Measurements from ENCODE around the gene NOS1AP. TPM values are rescaled to one million over a fixed set of nuclear protein-coding genes. Genes with fewer than 3 reads are reported as not detected.
A peak's percentile ranks its signal among the peaks of the same experiment; 100 is the strongest.

The NOS1AP gene
- polyA plus RNA-seq, 3 donors: 0.12 TPM; not detected in 2

- peak overlapping the region in 1 of 2 donors; percentile 5 for H3K4me3 Mint-ChIP-seq
- TF ChIP-seq, protein P1, sequence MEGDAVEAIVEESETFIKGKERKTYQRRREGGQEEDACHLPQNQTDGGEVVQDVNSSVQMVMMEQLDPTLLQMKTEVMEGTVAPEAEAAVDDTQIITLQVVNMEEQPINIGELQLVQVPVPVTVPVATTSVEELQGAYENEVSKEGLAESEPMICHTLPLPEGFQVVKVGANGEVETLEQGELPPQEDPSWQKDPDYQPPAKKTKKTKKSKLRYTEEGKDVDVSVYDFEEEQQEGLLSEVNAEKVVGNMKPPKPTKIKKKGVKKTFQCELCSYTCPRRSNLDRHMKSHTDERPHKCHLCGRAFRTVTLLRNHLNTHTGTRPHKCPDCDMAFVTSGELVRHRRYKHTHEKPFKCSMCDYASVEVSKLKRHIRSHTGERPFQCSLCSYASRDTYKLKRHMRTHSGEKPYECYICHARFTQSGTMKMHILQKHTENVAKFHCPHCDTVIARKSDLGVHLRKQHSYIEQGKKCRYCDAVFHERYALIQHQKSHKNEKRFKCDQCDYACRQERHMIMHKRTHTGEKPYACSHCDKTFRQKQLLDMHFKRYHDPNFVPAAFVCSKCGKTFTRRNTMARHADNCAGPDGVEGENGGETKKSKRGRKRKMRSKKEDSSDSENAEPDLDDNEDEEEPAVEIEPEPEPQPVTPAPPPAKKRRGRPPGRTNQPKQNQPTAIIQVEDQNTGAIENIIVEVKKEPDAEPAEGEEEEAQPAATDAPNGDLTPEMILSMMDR (IDR thresholded peaks at IDR 0.05): no peak
Observed at GRCh38 chr1:162025541-162025940, 44.0 kb upstream of the NOS1AP start.

DNA sequence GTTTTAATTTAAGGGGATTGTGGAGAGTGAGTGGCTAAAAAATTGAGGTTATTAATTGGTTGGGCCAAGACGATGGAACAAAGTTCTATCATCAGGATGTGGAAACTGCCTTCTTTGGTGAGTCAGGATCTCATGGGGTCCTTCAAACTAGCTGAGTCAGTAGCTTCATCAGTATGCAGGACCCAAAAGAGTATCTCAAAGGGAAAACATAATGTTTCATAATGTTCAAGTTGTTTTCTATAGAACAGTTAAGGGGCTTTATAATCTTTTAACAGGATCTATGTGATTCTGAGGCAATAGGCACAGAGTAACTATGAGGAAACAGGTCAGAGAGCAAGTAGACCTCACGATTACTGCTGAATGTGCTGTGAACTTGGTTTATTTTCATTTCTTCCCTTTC, 42.6 kb upstream of the NOS1AP start:
- Histone ChIP-seq H3K27me3 (ENCODE audit: control insufficient read depth in 2 of 2, insufficient read depth in 2 of 2, low read length in 2 of 2) (peaks cover 13 to 36% of the 10 kb centered on the region in 2 donors), H3K4me1 (ENCODE audit: control insufficient read depth in 1 of 2, insufficient read depth in 2 of 2, low read length in 2 of 2) (peaks cover 24 to 34% of the 10 kb centered on the region in 2 donors), H3K9ac (ENCODE audit: insufficient read depth, low read length, poor library complexity, severe bottlenecking) (no peak overlapping the region), H3K79me2 (ENCODE audit: insufficient read depth, low read length) (no peaks in the 10 kb centered on the region), H3K4me3 (replicated peaks in 1 of 3; ENCODE audit: low read depth in 2 of 3, low read length in 3 of 3) (no peak overlapping the region), H3K9me3 (replicated peaks in 1 of 2; ENCODE audit: control insufficient read depth in 1 of 2, insufficient read depth in 1 of 2, low read length in 2 of 2) (peaks cover 0 to 4% of the 10 kb centered on the region in 2 donors), H3K36me3 (replicated peaks in 1 of 2; ENCODE audit: control insufficient read depth in 1 of 2, insufficient read depth in 2 of 2, low read length in 2 of 2) (no peaks in the 10 kb centered on the region), H2AFZ (ENCODE audit: insufficient read depth, low read depth, low read length, poor library complexity, severe bottlenecking) (no peak overlapping the region), H3K27ac (ENCODE audit: low read depth in 1 of 2, low read length in 2 of 2) (peak overlapping the region in 1 of 2 donors; percentile 3), H4K20me1 (ENCODE audit: insufficient read depth, low read length) (no peaks in the 10 kb centered on the region), H3K4me2 (replicated peaks; ENCODE audit: extremely low read depth, low read length, poor library complexity, severe bottlenecking) (no peak overlapping the region)
- peaks cover 7 to 16% (median 10%) of the 10 kb centered on the region in 7 donors for H3K9me3 Mint-ChIP-seq
- 36% methylated on average over 1 of the region's 2 CpGs for WGBS (ENCODE audit: insufficient coverage)
- H3K27ac Mint-ChIP-seq: peak overlapping the region in 6 of 7 donors; percentile 57 to 87 (median 82)
- intact Hi-C loops (cut with micrococcal nuclease): no loop called here
- peaks cover 38% of the 10 kb centered on the region for H3K4me1 Mint-ChIP-seq
- TF ChIP-seq, protein P1 (IDR thresholded peaks at IDR 0.05): no peak
- peak overlapping the region in 1 of 2 donors; percentile 23 for H3K4me3 Mint-ChIP-seq
- H3K36me3 Mint-ChIP-seq: peaks cover 3 to 14% of the 10 kb centered on the region in 2 donors
- peaks cover 29 to 56% (median 44%) of the 10 kb centered on the region in 3 donors for H3K27me3 Mint-ChIP-seq (ENCODE audit: low read depth in 3 of 3)
- DNase-seq: peak; percentile 62 to 87 (median 68)

More at GRCh38 chr1:162025541-162025940, 44.0 kb upstream of the NOS1AP start:
- Histone ChIP-seq H3K79me2 (ENCODE audit: insufficient read depth, low read length) (no peaks in the 10 kb centered on the region), H3K4me3 (replicated peaks in 1 of 3; ENCODE audit: low read depth in 2 of 3, low read length in 3 of 3) (no peak overlapping the region), H4K20me1 (ENCODE audit: insufficient read depth, low read length) (no peaks in the 10 kb centered on the region), H3K9ac (ENCODE audit: insufficient read depth, low read length, poor library complexity, severe bottlenecking) (no peak overlapping the region), H3K27me3 (ENCODE audit: control insufficient read depth in 2 of 2, insufficient read depth in 2 of 2, low read length in 2 of 2) (peaks cover 8 to 40% of the 10 kb centered on the region in 2 donors), H3K27ac (ENCODE audit: low read depth in 1 of 2, low read length in 2 of 2) (no peak overlapping the region), H3K4me2 (replicated peaks; ENCODE audit: extremely low read depth, low read length, poor library complexity, severe bottlenecking) (no peak overlapping the region), H3K4me1 (ENCODE audit: control insufficient read depth in 1 of 2, insufficient read depth in 2 of 2, low read length in 2 of 2) (peaks cover 24 to 34% of the 10 kb centered on the region in 2 donors), H3K9me3 (replicated peaks in 1 of 2; ENCODE audit: control insufficient read depth in 1 of 2, insufficient read depth in 1 of 2, low read length in 2 of 2) (peaks cover 0 to 4% of the 10 kb centered on the region in 2 donors), H3K36me3 (replicated peaks in 1 of 2; ENCODE audit: control insufficient read depth in 1 of 2, insufficient read depth in 2 of 2, low read length in 2 of 2) (no peaks in the 10 kb centered on the region), H2AFZ (ENCODE audit: insufficient read depth, low read depth, low read length, poor library complexity, severe bottlenecking) (no peak overlapping the region)
- H3K27me3 Mint-ChIP-seq (ENCODE audit: low read depth in 3 of 3): peaks cover 34 to 59% (median 44%) of the 10 kb centered on the region in 3 donors
- DNase-seq: no peak
- peaks cover 7 to 16% (median 10%) of the 10 kb centered on the region in 7 donors for H3K9me3 Mint-ChIP-seq
- H3K27ac Mint-ChIP-seq: peak overlapping the region in 1 of 7 donors; percentile 64
- WGBS (ENCODE audit: insufficient coverage): 92% methylated on average over 1 of the region's 2 CpGs
- peaks cover 3 to 14% of the 10 kb centered on the region in 2 donors for H3K36me3 Mint-ChIP-seq
- peaks cover 38% of the 10 kb centered on the region for H3K4me1 Mint-ChIP-seq
- intact Hi-C loops (cut with micrococcal nuclease): no loop called here
